GM18951 (cell line): ENCODE measurements around the gene CUX1.
"Not testable (repeated sequence)": the region's sequence is repeated elsewhere in the genome, so short reads cannot be mapped to it uniquely, and the experiment has no call there.

Experiments used
- POLR2A ChIP-seq: IDR thresholded peaks from 4 replicates; pipeline ENCODE4 v1.6.1; 2011; ENCODE audit warnings: mild to moderate bottlenecking; ENCODE audit not compliant: insufficient read length, insufficient read depth; ENCODE audit errors: extremely low read depth
- in situ Hi-C: fragments of 300-500 bp; cut with MboI; formaldehyde crosslinking; loops from one replicate; pipeline ENCODE4 v1.12.0; 2022; ENCODE audit warnings: low sequenced_read_pairs, mixed read lengths, inconsistent platforms; ENCODE audit not compliant: unreplicated experiment

The CUX1 gene

GRCh38 chr7:102291056-102291915 lies 473.9 kb downstream of the CUX1 start:
- TF ChIP-seq POLR2A = no peak
- in situ Hi-C loops = no loop called here

GRCh38 chr7:102291916-102292267 lies 474.5 kb downstream of the CUX1 start:
- in situ Hi-C loops = no loop called here
- no peak for TF ChIP-seq POLR2A

GRCh38 chr7:102292813-102293798 lies 475.7 kb downstream of the CUX1 start:
- in situ Hi-C loops = no loop called here
- TF ChIP-seq POLR2A = no peak

GRCh38 chr7:102294589-102294988 lies 477.2 kb downstream of the CUX1 start:
- TF ChIP-seq POLR2A = no peak
- in situ Hi-C loops = no loop called here

- in situ Hi-C loops = no loop called here
- TF ChIP-seq POLR2A = no peak
These were observed 478.1 kb downstream of the CUX1 start for GRCh38 chr7:102295346-102296178.

- TF ChIP-seq POLR2A = no peak
- in situ Hi-C loops = no loop called here
These were observed 478.7 kb downstream of the CUX1 start for GRCh38 chr7:102296179-102296438.

GRCh38 chr7:102296514-102296913 lies 479.1 kb downstream of the CUX1 start:
- in situ Hi-C loops = no loop called here
- no peak for TF ChIP-seq POLR2A

- TF ChIP-seq POLR2A = no peak
These were observed 480.2 kb downstream of the CUX1 start for GRCh38 chr7:102297487-102298218.

GRCh38 chr7:102300643-102301221 lies 483.3 kb downstream of the CUX1 start:
- in situ Hi-C loops = no loop called here

More at GRCh38 chr7:102297487-102298218, 480.2 kb downstream of the CUX1 start:
- in situ Hi-C loops = no loop called here

GRCh38 chr7:102301367-102301766 lies 483.9 kb downstream of the CUX1 start:
- in situ Hi-C loops = not testable (repeated sequence)

More at GRCh38 chr7:102300643-102301221, 483.3 kb downstream of the CUX1 start:
- no peak for TF ChIP-seq POLR2A

GRCh38 chr7:102302025-102302424 lies 484.6 kb downstream of the CUX1 start:
- TF ChIP-seq POLR2A = no peak
- in situ Hi-C loops = no loop called here
